H1 (cell line): ENCODE measurements around the gene ICAM3. TPM values are rescaled to one million over a fixed set of nuclear protein-coding genes. Genes with fewer than 3 reads are reported as not detected.

ENCODE experiments used
- CTCF ChIA-PET: fragments of 300-600 bp; sonication (Branson Sonifier 250); formaldehyde crosslinking; loops from one replicate; lab custom pipeline; 2021; ENCODE audit not compliant: partially characterized antibody; lab: Charles Lee
- POLR2A ChIA-PET: fragments of 300-600 bp; sonication (Branson Sonifier 250); formaldehyde crosslinking; loops from one replicate; lab custom pipeline; 2021; ENCODE audit warnings: inconsistent platforms; ENCODE audit not compliant: partially characterized antibody; lab: Charles Lee
- DNase-seq, 2 experiments: peaks; one replicate each; pipeline versions ENCODE4 v3.0.0 to v3.0.0-alpha.2; 2010 to 2022; ENCODE audit warnings: low spot score in 2 of 2, low read depth in 1 of 2, mixed read lengths in 1 of 2
- FAIRE-seq: peaks from 2 replicates; lab custom pipeline; 2011; peaks lifted over from hg19 to GRCh38; lab: Jason Lieb, UNC
- H2AFZ ChIP-seq: 2 replicates; pipeline ENCODE4 v1.8.1; 2012; ENCODE audit warnings: low read length, inconsistent platforms
- H2AK5ac ChIP-seq: 2 replicates; pipeline ENCODE4 v1.6.1; 2013; ENCODE audit warnings: low read depth, low read length
- H2BK120ac ChIP-seq: replicated peaks from 2 replicates; pipeline ENCODE3; 2013; ENCODE audit warnings: low read depth, low read length, inconsistent platforms
- H2BK12ac ChIP-seq: 2 replicates; pipeline ENCODE4 v1.6.1; 2013; ENCODE audit warnings: low read depth, low read length
- H2BK15ac ChIP-seq: 2 replicates; pipeline ENCODE4 v1.6.1; 2013; ENCODE audit warnings: low read length
- H2BK20ac ChIP-seq: 2 replicates; pipeline ENCODE4 v1.6.1; 2013; ENCODE audit warnings: low read length
- H2BK5ac ChIP-seq: 2 replicates; pipeline ENCODE4 v1.6.1; 2013; ENCODE audit warnings: low read depth, low read length
- H3K14ac ChIP-seq: 2 replicates; pipeline ENCODE4 v1.6.1; 2013; ENCODE audit warnings: inconsistent platforms; ENCODE audit not compliant: insufficient read length
- H3K18ac ChIP-seq: 2 replicates; pipeline ENCODE4 v1.6.1; 2013; ENCODE audit warnings: low read length; ENCODE audit errors: extremely low read depth
- H3K23ac ChIP-seq: 2 replicates; pipeline ENCODE4 v1.6.1; 2013; ENCODE audit warnings: inconsistent platforms; ENCODE audit not compliant: insufficient read length
- H3K23me2 ChIP-seq: 2 replicates; pipeline ENCODE4 v1.6.1; 2013; ENCODE audit warnings: low read depth, low read length
- H3K27ac ChIP-seq: 2 replicates; pipeline ENCODE4 v1.6.1; 2011; ENCODE audit warnings: low read depth, low read length, inconsistent platforms
- H3K27me3 ChIP-seq, 4 experiments: replicated peaks in 1 of 4; 1 replicate in 1 of 4; 2 replicates in 3 of 4; pipeline versions ENCODE4 v1.6.1 to v1.8.1; 2011 to 2013; ENCODE audit warnings: low read length in 3 of 4, mild to moderate bottlenecking in 3 of 4, inconsistent platforms in 2 of 4, mixed read lengths in 2 of 4, moderate library complexity in 1 of 4; ENCODE audit not compliant: control insufficient read depth in 3 of 4, insufficient read depth in 3 of 4; ENCODE audit errors: extremely low read depth in 1 of 4
- H3K36me3 ChIP-seq, 4 experiments: 2 replicates each; pipeline versions ENCODE4 v1.6.1 to v1.8.1; 2011 to 2013; ENCODE audit warnings: mild to moderate bottlenecking in 4 of 4, low read length in 3 of 4, moderate library complexity in 2 of 4, control low read depth in 1 of 4, inconsistent platforms in 1 of 4; ENCODE audit not compliant: insufficient read depth in 4 of 4, control insufficient read depth in 2 of 4
- H3K4ac ChIP-seq: replicated peaks from 2 replicates; pipeline ENCODE3; 2013; ENCODE audit warnings: low read length, low read depth, mixed read lengths, inconsistent platforms; ENCODE audit not compliant: insufficient read length
- H3K4me1 ChIP-seq, 4 experiments: replicated peaks in 1 of 4; 1 replicate in 1 of 4; 2 replicates in 3 of 4; pipeline versions ENCODE4 v1.6.1 to v1.8.1; 2011 to 2013; ENCODE audit warnings: low read length in 3 of 4, inconsistent platforms in 2 of 4, mixed read lengths in 1 of 4; ENCODE audit not compliant: insufficient read depth in 4 of 4, control insufficient read depth in 3 of 4
- H3K4me2 ChIP-seq, 2 experiments: 2 replicates each; pipeline versions ENCODE4 v1.6.1 to v1.8.1; 2011 to 2013; ENCODE audit warnings: low read depth in 2 of 2, low read length in 2 of 2, control low read depth in 1 of 2, inconsistent platforms in 1 of 2, mild to moderate bottlenecking in 1 of 2; ENCODE audit not compliant: insufficient read depth in 1 of 2
- H3K4me3 ChIP-seq, 4 experiments: fragments of 200-600, 300-600 bp in 1 of 4; sonication (generic), shearing (Covaris generic), sonication (Bioruptor Twin) in 1 of 4; 2 replicates each; pipeline versions ENCODE4 v1.5.1 to v1.8.1; 2011 to 2016; ENCODE audit warnings: low read length in 4 of 4, low read depth in 3 of 4, control low read depth in 2 of 4, inconsistent platforms in 2 of 4, mild to moderate bottlenecking in 2 of 4, mixed read lengths in 1 of 4, moderate library complexity in 1 of 4; ENCODE audit not compliant: insufficient read depth in 2 of 4; ENCODE audit errors: extremely low read depth in 1 of 4
- H3K56ac ChIP-seq: replicated peaks from 2 replicates; pipeline ENCODE3; 2013; ENCODE audit warnings: low read depth, mild to moderate bottlenecking, mixed read lengths, low read length, inconsistent platforms; ENCODE audit not compliant: insufficient read length
- H3K79me1 ChIP-seq: 2 replicates; pipeline ENCODE4 v1.6.1; 2013; ENCODE audit warnings: low read depth, low read length, control low read depth
- H3K79me2 ChIP-seq, 2 experiments: 2 replicates each; pipeline versions ENCODE4 v1.6.1 to v1.8.1; 2012 to 2013; ENCODE audit warnings: low read length in 2 of 2, mild to moderate bottlenecking in 2 of 2, inconsistent platforms in 1 of 2; ENCODE audit not compliant: insufficient read depth in 2 of 2, control insufficient read depth in 1 of 2
- H3K9ac ChIP-seq, 4 experiments: replicated peaks in 1 of 4; 1 replicate in 1 of 4; 2 replicates in 3 of 4; pipeline versions ENCODE4 v1.6.1 to v1.8.1; 2011 to 2013; ENCODE audit warnings: low read depth in 3 of 4, low read length in 3 of 4, control low read depth in 2 of 4, mild to moderate bottlenecking in 2 of 4, moderate library complexity in 2 of 4, inconsistent platforms in 1 of 4; ENCODE audit errors: extremely low read depth in 1 of 4
- H3K9me3 ChIP-seq, 2 experiments: 2 replicates each; pipeline versions ENCODE4 v1.6.1 to v1.8.1; 2012 to 2013; ENCODE audit warnings: mild to moderate bottlenecking in 2 of 2, moderate library complexity in 2 of 2, control low read depth in 1 of 2, inconsistent platforms in 1 of 2, low read depth in 1 of 2, low read length in 1 of 2, mixed read lengths in 1 of 2; ENCODE audit not compliant: insufficient read depth in 2 of 2
- H4K20me1 ChIP-seq, 2 experiments: replicated peaks in 1 of 2; 2 replicates each; pipeline versions ENCODE3 to v1.8.1; 2011 to 2013; ENCODE audit warnings: inconsistent platforms in 2 of 2, low read length in 2 of 2, mild to moderate bottlenecking in 1 of 2; ENCODE audit not compliant: insufficient read depth in 2 of 2, control insufficient read depth in 1 of 2
- H4K5ac ChIP-seq: 2 replicates; pipeline ENCODE4 v1.6.1; 2013; ENCODE audit warnings: low read length, low read depth, mixed read lengths, inconsistent platforms; ENCODE audit not compliant: insufficient read length
- H4K8ac ChIP-seq: 2 replicates; pipeline ENCODE4 v1.8.0; 2013; ENCODE audit warnings: mild to moderate bottlenecking, moderate library complexity, low read length, inconsistent platforms; ENCODE audit not compliant: insufficient read depth; ENCODE audit errors: extremely low read depth
- H4K91ac ChIP-seq: replicated peaks from 2 replicates; pipeline ENCODE3; 2013; ENCODE audit warnings: low read length, mixed read lengths, inconsistent platforms; ENCODE audit not compliant: insufficient read length
- ATF2 ChIP-seq: IDR thresholded peaks from 2 replicates; pipeline ENCODE4 v1.6.1; 2012; ENCODE audit warnings: low read length, inconsistent platforms
- CBX8 ChIP-seq: fragments of 300-800, 300-1000 bp; sonication (generic); IDR thresholded peaks from 2 replicates; pipeline ENCODE4 v1.7.1; 2016; ENCODE audit warnings: low read depth, low read length, borderline replicate concordance
- CEBPB ChIP-seq: IDR thresholded peaks from 2 replicates; pipeline ENCODE4 v1.6.1; 2012; ENCODE audit warnings: low read depth, low read length
- KDM4A ChIP-seq: IDR thresholded peaks from one replicate; pipeline ENCODE4 v1.7.1; 2012; ENCODE audit warnings: low read depth, mild to moderate bottlenecking, moderate library complexity, low read length, inconsistent platforms; ENCODE audit not compliant: severe bottlenecking
- NANOG ChIP-seq: IDR thresholded peaks from 2 replicates; pipeline ENCODE4 v1.6.1; 2011; ENCODE audit warnings: low read length, low read depth, mild to moderate bottlenecking, inconsistent platforms; ENCODE audit not compliant: insufficient read depth, poor library complexity, severe bottlenecking
- SUZ12 ChIP-seq: fragments of 200-600 bp; sonication (generic); IDR thresholded peaks from 2 replicates; pipeline ENCODE4 v1.6.1; 2012; ENCODE audit warnings: mild to moderate bottlenecking, inconsistent platforms, low read length, moderate library complexity, mixed read lengths
- USF2 ChIP-seq: IDR thresholded peaks from 2 replicates; pipeline ENCODE4 v1.6.1; 2011; ENCODE audit warnings: low read length, improper control_type of control experiment
- WGBS, 2 experiments: shearing (Covaris generic) in 1 of 2; methylation state at CpG; one replicate each; pipeline versions ENCODE4 v1.1.6 to v1.1.7; 2013 to 2015; ENCODE audit warnings: low lambda C conversion rate in 2 of 2, mixed read lengths in 2 of 2, inconsistent platforms in 1 of 2, low coverage in 1 of 2, missing lambda C conversion rate in 1 of 2; ENCODE audit not compliant: insufficient replicate concordance in 2 of 2, insufficient coverage in 1 of 2, insufficient read length in 1 of 2; ENCODE audit errors: extremely low coverage in 1 of 2, missing lambda C conversion rate in 1 of 2; 5-methylcytosine and 5-hydroxymethylcytosine counted together
- polyA plus RNA-seq, 7 experiments: library from polyadenylated mRNA; depleted of rRNA in 3 of 7; stranded (reverse) in 5 of 7; unstranded in 2 of 7; fragments of >200 nt in 5 of 7; fragments of 200-250 nt in 2 of 7; gene quantifications; 1 replicate in 5 of 7; 2 replicates in 1 of 7; 4 replicates in 1 of 7; pipeline versions ENCODE4 v1.2.1 to v1.2.3, GENCODE V29; 2011 to 2013; ENCODE audit warnings: missing spikeins in 2 of 7, mixed read lengths in 2 of 7
- total RNA-seq: library from RNA; stranded (reverse); fragmentation: NEBNext Ultra II Directional; extraction: Animal tissue kit (Norgen Biotek cat#: 25700); gene quantifications from 2 replicates; pipeline ENCODE4 v1.2.1, GENCODE V29; 2021

ICAM3 gene
- total and polyA plus RNA-seq, 2 of the 8 experiments (the other 6 are each of a cell fraction or from before 2014, with no cell fraction given) = 15.4 to 16.5 TPM

- Histone ChIP-seq H2BK20ac (no peak within 1 kb of the TSS), H3K14ac (no peak within 1 kb of the TSS), H3K79me1 (peaks cover 5% of the 10 kb centered on the region), H2BK120ac (no peak within 1 kb of the TSS), H3K4ac (no peak within 1 kb of the TSS), H2AK5ac (no peak within 1 kb of the TSS; the same call in 1 of the 2 replicates), H4K8ac (peak within 1 kb of the TSS; percentile 99), H2BK15ac (peak within 1 kb of the TSS; percentile 88; the same call in 1 of the 2 replicates), H3K4me1 (peaks cover 0 to 19% (median 7%) of the 10 kb centered on the region in 4 experiments; a peak in 6 of 7 replicates), H3K23ac (no peak within 1 kb of the TSS), H4K5ac (peak within 1 kb of the TSS; percentile 83), H3K27me3 (peaks cover 0 to 3% (median 0%) of the 10 kb centered on the region in 4 experiments; a peak in 2 of 7 replicates), H3K9me3 (no peaks in the 10 kb centered on the region), H2BK12ac (no peak within 1 kb of the TSS), H3K56ac (peak within 1 kb of the TSS; percentile 95), H3K79me2 (peaks cover 5 to 24% of the 10 kb centered on the region in 2 experiments), H3K36me3 (peaks cover 13 to 21% (median 17%) of the 10 kb centered on the region in 4 experiments), H3K4me3 (peak within 1 kb of the TSS; percentile 75 to 96 (median 90)), H3K23me2 (peaks cover 13% of the 10 kb centered on the region), H4K20me1 (peaks cover 6 to 16% of the 10 kb centered on the region in 2 experiments), H3K9ac (peak within 1 kb of the TSS; percentile 59 to 86 (median 78)), H3K18ac (peak within 1 kb of the TSS; percentile 36; the same call in 1 of the 2 replicates), H4K91ac (peak within 1 kb of the TSS; percentile 76), H3K27ac (peak within 1 kb of the TSS; percentile 76), H2BK5ac (peak within 1 kb of the TSS; percentile 82), H2AFZ (peak within 1 kb of the TSS; percentile 43; the same call in 1 of the 2 replicates), H3K4me2 (peak within 1 kb of the TSS; percentile 91 to 93)
- FAIRE-seq = no peak
- ChIA-PET POLR2A (interaction anchor here (0.6 to 6.8 kb wide), 18 partner anchors 12 to 198 kb away, joined by 3 to 104 read pairs (median 6); partner anchors contain the start of genes CDC37, DNMT1, FDX2 and ICAM1), CTCF (interaction anchor here (0.7 to 4.9 kb wide), 11 partner anchors 11 to 83 kb away, joined by 3 to 21 read pairs (median 4); partner anchors contain the start of genes ICAM1 and ICAM5)
- peak; percentile 84 to 94 for DNase-seq
- 2% methylated on average over 61 of the region's 82 CpGs; no CpG with 5 or more reads in 1 of the 2 experiments for WGBS, 2 experiments
- no peak for TF ChIP-seq NANOG
- TF ChIP-seq ATF2 = no peak
- no peak for TF ChIP-seq CBX8
- TF ChIP-seq KDM4A = peak; percentile 28
- no peak for TF ChIP-seq USF2
- no peak for TF ChIP-seq SUZ12
- TF ChIP-seq CEBPB = no peak
Observed at GRCh38 chr19:10332965-10333757, 6.3 kb downstream of the ICAM3 start, which contains the start of gene RAVER1. Gene RAVER1 (minus strand): TSS chr19:10333529. CDS start chr19:10333507, 22 bp downstream.
